ENCODE measurements around the gene SAP25.
"Not testable (repeated sequence)": the region's sequence is repeated elsewhere in the genome, so short reads cannot be mapped to it uniquely, and the experiment has no call there.

The SAP25 gene

GRCh38 chr7:100575746-100576383 lies 2.2 kb upstream of the SAP25 start:
- DNase-seq (ENCODE audit: low read depth in 2 of 2) = no peak

- no peak for DNase-seq (ENCODE audit: low read depth in 2 of 2)
These were observed 1.5 kb upstream of the SAP25 start for GRCh38 chr7:100575206-100575631.

GRCh38 chr7:100574362-100575205 lies 884 bp upstream of the SAP25 start:
- no peak for DNase-seq (ENCODE audit: low read depth in 2 of 2)

- no peak for DNase-seq (ENCODE audit: low read depth in 2 of 2)
These were observed 588 bp downstream of the SAP25 start for GRCh38 chr7:100572949-100573675.

GRCh38 chr7:100572281-100572948 lies 1.3 kb downstream of the SAP25 start:
- no peak for DNase-seq (ENCODE audit: low read depth in 2 of 2)

GRCh38 chr7:100571829-100572116 lies 1.9 kb downstream of the SAP25 start:
- DNase-seq (ENCODE audit: low read depth in 2 of 2) = no peak

GRCh38 chr7:100570954-100571828 lies 2.5 kb downstream of the SAP25 start:
- DNase-seq (ENCODE audit: low read depth in 2 of 2) = no peak

GRCh38 chr7:100568896-100569844 lies 4.5 kb downstream of the SAP25 start:
- no peak for DNase-seq (ENCODE audit: low read depth in 2 of 2)

- DNase-seq (ENCODE audit: low read depth in 2 of 2) = no peak
These were observed 5.4 kb downstream of the SAP25 start for GRCh38 chr7:100568176-100568895.

GRCh38 chr7:100567751-100568175 lies 5.9 kb downstream of the SAP25 start:
- DNase-seq (ENCODE audit: low read depth in 2 of 2) = no peak

- DNase-seq (ENCODE audit: low read depth in 2 of 2) = no peak
These were observed 6.5 kb downstream of the SAP25 start for GRCh38 chr7:100567031-100567730.

GRCh38 chr7:100566018-100566531 lies 7.6 kb downstream of the SAP25 start:
- no peak for DNase-seq (ENCODE audit: low read depth in 2 of 2)

GRCh38 chr7:100565133-100565571 lies 8.5 kb downstream of the SAP25 start:
- DNase-seq (ENCODE audit: low read depth in 2 of 2) = no peak

GRCh38 chr7:100564405-100564804 lies 9.3 kb downstream of the SAP25 start:
- not testable (repeated sequence) for DNase-seq (ENCODE audit: low read depth in 2 of 2)

- DNase-seq (ENCODE audit: low read depth in 2 of 2) = peak; percentile 60 to 90
These were observed 9.8 kb downstream of the SAP25 start for GRCh38 chr7:100563809-100564400.

GRCh38 chr7:100563100-100563564 lies 10.6 kb downstream of the SAP25 start:
- no peak for DNase-seq (ENCODE audit: low read depth in 2 of 2)

GRCh38 chr7:100562195-100563099 lies 11.3 kb downstream of the SAP25 start:
- DNase-seq (ENCODE audit: low read depth in 2 of 2) = no peak

Data from stimulated activated CD4-positive, alpha-beta T cell treated with anti-CD3 and anti-CD28 coated beads, Interleukin-1b, Interleukin-23, amount 100 ng/mL, for 1 hour (primary cell).